NCI-H2107 treated with DMSO at 0.1 percent for 48 hours (cell line): ENCODE data around the gene FBXO41.
"Not testable (repeated sequence)": the region's sequence is repeated elsewhere in the genome, so short reads cannot be mapped to it uniquely, and the experiment has no call there.

ENCODE experiments used
- DNase-seq: peaks from one replicate; lab custom pipeline; 2025; ENCODE audit not compliant: unreplicated experiment; lab: John Stamatoyannopoulos, UW

The FBXO41 gene

DNA sequence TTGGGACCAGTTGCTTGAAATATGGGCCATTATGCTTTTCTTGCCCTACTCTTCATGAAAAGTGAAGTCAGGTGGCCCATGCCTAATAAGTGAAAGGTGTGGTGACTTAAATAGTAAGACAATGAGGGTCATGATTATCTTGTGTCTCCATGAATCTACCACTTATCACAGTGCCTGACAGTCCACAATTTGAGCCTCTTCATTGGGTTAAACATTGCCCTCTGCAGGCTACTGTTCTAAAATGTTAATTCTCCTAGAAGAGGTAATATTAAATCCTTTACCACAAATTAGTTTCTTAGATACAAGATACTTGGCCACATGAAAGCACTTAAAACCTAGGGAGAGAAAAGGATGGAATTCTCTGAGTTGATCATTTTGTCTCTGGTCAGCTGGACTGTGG lies 5.0 kb upstream of the FBXO41 start:
- DNase-seq = no peak

DNA sequence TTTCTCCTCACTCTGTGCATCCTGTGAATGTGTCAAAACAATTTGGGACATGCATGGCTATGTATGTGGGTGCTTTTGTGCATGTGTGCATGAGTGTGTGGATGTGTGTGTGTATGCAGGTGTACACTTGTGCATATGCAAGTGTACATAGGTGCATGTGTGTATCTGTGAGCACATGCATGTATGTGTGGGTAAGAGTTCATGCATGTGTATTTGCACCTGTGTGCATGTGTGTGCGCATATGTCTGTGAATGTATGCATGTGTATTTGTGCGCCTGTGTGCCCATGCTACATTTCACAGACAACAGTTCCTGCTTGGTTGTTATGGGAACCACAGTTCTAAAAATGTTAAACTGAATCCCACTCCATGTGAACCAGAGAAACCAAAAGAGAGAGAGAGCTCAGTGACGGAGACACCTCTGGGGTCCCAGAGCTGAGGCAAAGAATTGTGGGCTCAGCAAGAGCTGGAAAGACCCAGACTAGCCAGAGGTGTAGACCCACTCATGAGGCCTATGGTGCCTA lies 1.9 kb upstream of the FBXO41 start:
- DNase-seq = no peak

DNA sequence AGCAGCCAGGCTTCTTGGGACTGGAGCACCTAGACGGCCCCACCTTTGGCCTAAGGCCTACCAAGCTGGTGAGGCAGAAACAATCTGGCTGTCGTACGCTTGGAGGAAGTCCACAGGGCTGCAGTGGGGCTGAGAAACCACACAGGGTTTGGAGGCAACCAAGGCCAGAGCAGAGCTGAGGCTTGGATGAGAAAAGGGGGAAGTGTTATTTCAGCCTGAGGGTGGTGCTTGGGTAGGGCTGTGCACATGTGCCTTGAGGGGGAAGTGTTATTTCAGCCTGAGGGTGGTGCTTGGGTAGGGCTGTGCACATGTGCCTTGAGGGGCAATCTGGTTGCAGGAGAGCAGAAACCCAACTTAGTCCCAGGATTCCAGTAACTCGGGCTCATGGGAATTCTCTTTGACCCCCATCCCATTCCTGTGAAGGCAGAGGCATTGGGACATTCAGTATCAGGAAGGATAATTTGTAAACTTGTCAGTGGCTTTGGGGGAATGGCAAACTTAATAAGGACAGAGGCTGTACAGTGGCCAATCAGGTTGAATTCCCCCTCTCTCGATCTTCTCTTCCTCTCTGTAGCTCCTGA lies 971 bp upstream of the FBXO41 start:
- no peak for DNase-seq

DNA sequence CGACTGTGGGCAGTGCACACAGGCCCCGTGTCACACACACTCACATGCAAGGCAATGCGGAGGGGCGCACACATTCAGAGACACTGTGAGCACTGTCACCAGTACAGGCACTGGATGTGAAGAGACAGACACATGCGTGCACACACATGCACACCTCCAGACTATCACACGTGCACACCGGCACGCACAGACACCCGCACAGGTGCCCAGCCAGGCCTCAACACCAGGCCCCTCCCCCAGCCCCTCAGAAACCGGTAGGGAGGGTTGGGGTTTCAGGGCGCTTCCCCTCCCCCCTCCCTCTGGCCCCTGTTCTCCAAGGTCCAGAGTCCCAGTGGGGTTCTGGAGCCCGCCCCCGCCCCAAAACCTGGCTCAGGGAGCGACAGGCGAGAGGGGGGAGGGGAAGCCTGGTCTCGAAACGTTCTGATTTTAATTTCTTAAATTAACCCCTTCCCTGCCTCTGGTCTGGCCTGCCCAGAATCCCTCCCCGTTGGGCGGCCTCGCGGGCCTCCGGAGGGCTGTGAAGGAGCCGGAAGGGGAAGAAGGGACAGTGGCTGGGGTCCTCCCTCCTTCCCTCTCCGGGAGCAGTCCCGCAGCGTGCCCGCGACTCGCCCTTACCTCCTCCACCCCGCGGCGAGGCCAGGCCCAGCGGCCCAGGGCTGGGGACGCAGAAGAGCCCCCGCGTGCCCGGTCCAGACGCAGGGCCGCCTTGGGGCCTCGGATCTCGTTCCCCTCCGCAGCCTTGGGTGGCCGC lies 558 bp downstream of the FBXO41 start:
- DNase-seq = no peak

DNA sequence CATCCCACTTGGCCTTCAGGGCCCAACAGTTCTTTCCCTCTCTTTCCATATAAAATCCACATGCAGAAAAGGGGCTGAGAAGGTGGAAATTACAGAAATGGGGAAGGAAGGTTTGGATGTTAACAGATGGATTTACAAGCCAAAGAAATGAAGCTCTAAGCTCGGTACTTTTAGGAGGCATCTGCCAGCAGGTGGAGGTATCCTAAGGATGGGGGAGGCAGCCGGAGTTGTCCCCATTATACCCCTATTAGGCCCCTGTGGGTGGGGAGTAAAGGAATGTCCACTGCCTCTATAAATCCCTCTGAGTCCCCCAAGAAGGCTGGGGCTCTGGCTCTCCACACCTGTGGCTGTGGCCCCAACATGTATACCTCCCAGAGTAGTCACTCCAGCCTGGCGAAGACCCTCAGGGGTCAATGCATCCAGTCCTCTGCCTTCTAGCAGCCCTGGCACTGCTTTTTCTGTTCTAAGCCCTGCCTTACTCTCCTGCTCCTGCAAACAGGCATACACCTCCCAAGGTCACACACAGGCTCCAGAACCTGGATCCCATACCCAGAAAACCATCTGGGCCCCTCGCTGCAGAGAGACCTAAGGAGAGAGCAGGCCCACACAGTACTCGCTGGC lies 1.2 kb downstream of the FBXO41 start:
- DNase-seq = no peak

DNA sequence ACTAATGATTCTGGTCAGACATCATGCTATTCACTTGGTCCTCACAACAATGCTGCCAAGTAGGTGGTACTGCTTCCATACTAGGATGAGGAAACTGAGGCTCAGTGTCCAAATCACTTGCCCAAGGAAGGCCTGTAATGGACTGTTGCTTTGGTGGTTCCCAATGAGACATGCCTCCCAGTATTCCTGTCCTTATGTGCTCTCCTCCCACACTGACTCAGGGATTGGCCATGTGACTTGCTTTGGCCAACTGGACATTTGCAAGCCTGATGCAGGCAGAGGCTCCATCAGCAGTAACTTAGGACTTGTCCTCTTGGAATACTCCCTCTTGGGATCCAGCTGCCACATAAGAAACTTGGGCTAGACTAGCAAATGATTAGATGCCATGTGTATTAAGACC lies 3.0 kb downstream of the FBXO41 start:
- no peak for DNase-seq

DNA sequence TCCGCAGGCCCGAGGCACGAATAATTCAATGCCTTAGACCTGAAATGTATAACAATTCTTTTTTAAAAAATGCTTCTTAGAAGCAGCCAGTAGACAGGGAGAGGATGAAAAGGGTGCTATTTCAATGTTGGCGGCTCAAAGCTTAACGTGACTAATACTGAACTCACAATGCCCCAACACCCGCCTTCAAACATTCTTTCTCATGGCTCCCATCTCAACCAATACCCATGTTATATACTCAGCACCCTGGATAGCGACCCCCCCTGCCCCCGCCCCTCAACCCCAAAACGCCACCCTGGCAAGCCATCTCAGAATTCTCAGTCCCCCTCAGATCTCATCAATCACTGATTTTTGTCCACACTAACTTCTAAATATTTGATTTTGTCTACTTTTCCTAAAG lies 4.4 kb downstream of the FBXO41 start:
- no peak for DNase-seq

DNA sequence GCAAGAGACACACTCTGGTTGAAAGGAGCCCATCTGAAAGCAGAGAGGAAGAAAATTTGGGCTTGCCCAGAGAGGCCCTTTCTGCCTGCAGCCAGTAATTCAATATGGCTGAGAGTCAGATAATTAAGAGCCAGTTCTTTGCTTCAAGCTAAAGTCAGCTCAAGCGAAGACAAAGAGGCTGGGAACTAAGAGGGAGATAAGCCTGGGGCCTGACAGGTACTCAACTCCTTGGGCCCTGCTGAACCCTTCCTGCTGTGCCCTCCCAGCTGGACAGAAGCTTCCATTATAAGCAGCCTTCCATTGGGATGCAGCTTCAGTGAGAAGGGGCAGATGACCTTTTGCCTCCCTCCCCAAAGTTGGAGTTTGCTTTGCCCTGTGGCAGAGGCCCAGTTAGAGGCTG lies 12.0 kb downstream of the FBXO41 start:
- DNase-seq = no peak

DNA sequence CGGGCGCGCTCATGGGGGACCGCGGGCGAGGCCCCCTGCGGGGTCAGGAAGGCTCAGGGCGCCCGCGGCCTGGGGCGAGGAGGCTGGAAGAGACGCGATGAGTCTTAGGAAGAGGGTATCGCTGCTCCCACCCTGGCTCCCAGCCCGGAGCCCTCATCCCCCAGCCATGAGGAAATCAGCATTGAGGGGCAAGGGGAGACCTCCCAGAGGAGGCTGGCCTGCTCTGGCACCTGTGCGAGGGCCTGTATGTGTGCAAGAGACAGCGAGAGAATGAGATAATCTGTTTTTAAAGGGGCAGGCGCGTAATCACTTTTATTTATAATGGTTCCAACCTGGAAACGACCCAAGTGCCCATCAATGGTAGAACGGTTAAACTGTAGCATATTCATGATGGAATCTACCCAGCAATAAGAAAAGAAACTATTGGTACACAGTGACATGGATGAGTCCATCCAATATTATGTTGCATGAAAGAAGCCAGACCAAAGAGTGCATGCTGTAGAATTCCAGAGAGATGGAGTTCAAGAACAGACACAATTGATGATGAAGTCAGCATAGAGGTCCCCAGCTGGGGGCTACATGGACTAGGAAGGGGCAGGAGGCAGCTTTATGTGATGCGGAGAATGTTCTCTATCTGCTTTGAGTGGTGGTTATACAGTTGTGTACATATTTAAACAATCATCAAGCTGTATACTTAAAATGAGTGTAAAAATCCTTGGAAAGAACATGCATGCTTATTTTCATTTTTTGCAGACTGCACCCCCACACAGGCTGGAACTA lies 14.4 kb downstream of the FBXO41 start:
- DNase-seq = no peak

DNA sequence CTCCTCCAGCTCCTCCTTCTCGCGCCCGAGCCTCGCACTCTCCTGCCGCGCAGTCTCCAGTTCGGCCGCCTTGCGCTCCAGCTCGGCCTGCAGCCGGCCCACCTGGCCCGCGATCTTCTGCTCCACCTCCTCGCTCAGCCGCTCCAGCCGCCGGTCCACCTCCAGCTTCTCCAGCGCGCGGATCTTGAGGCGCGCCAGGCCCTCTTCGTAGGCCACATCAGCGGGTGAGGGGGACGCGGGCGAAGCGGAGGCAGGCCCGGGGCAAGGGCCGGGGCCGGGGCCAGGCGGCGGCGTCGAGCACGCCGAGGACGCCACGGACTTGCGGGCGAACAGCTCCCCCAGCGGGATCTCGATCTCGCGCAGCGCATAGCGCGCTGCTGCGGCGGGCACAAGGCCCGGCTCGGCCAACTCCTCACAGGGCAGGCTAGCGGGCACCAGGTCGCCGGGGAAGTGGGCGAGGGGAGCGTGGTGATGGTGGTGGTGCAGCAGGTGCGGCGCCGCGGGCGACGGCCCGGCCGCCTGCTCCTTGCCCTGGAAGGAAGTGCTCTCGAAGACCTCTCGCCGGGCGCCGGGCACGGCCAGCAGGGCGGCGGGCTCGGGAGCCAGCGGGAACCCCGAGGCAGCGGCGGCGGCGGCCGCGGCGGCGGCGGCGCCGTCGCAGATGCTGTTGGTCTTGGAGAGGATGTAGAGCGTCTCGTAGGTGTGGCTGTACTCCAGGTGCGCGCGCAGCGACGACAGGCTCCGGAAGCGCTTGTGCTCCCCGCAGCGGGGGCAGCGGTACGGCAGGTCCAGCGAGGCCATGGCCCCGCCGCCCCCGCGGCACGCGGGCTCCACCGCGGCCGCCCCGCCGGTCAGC lies 15.2 kb downstream of the FBXO41 start:
- peak; percentile 67 for DNase-seq

DNA sequence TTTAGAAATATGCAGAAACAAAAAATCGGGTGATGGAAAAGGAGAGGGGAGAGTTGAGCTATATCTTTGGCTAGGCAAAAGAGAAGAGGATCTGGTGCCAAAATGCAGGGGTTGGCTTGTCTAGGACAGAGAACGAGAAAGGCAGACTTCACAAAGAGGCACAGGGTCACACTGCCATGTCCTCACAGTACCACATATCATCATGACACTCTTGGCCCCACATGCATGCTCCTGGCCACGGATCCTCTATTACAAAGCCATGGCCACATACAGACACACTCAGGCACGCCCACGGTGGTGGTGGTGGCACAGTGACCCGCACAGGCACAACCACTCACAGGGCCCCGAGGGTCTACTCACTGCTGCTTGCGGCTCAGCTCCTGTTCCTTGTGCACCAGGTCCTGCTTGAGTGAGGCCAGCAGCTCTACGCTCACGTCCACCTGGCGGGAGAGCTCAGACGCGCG lies 15.9 kb downstream of the FBXO41 start:
- DNase-seq = no peak

DNA sequence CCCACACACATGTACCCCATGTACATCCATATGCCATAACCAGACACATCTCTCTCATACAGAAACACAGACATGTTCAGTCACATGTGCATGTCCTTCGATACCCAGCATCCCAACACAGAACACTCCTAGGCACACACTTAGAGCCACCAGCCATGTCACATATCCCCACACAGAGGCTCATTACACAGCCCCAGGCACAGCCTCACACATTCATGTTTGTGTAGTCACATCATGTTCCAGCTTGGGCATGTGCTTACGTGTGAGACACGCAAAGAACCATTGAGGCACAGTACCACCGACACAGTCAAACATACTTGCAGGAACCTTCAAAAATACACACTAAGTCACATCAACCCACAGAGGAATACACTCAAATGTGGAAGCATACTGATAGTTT lies 17.3 kb downstream of the FBXO41 start:
- DNase-seq = no peak

DNA sequence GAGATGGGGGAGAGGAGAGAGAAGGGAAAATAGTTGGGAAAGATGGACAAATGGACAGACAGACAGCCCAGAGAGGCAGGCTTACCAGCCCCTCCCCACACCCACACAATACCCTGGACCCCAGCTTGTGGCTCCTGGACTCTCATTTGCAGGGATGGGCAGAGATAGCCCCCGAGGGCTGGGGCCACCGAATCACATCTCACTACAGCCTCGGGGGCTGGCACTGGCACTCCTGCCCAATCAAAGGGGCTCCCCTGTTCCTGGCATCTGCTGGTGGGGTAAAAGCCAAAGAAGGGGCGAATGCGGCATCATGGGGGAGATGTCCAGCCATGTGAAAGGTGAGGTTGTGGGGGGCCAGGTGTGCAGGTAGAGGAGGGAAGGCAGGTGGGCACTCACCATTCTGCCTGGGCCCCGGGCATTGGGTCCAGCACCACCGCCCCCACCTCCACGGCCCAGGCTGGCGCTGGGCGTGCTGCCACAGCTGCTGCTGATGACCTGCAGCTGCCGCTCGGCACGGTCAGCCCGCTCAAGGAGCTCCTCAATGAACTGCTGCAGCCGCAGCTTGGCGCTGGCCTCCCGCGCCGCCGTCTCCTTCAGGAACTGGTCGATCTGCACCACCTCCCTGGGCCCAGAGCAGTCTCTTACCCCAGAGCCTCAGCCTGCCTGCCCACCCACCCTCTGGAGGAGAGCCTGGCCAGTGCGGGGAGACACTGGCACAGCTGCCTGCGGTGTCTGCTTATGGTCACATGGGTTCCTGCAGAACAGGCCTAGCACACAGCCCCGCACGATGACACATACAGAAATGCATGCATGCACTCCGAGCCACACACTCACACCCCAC lies 18.0 kb downstream of the FBXO41 start:
- peak; percentile 13 for DNase-seq

DNA sequence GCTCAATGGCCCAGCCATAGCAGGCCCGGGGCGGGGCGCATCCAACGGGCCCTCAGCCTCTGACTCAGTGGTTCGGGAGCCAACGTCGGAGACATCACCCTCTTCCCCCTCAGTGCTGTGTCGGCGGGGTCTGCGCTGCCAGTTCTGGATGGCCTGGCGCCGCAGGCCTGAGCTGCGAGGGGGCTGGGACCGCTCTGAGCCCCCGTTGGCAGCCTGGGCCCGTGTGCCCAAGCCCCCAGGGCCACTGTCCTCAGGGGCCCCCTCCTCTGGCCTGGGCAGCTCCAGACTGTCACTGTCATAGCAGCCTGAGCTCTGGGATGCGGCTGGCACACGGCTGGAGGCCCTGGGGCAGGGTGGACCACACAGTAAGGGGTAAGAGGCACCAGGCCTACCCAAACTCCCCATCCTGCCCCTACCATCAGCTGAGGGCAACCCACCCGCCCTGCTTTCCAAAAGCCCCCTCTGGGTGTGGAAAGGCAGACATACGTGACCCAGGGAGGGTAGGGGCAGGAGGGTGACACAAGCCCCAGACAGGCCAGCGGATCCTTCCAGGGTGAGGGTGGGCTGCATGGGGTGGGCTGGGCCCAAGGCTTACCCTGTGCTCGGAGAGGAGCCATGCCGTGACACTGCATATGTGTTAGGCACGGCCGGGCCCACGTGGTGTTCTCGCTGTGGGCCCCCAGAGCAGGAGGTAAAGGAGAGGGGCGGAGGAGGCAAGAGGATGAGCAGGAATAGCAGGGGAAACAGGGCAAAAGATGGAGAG lies 18.8 kb downstream of the FBXO41 start:
- DNase-seq = no peak

DNA sequence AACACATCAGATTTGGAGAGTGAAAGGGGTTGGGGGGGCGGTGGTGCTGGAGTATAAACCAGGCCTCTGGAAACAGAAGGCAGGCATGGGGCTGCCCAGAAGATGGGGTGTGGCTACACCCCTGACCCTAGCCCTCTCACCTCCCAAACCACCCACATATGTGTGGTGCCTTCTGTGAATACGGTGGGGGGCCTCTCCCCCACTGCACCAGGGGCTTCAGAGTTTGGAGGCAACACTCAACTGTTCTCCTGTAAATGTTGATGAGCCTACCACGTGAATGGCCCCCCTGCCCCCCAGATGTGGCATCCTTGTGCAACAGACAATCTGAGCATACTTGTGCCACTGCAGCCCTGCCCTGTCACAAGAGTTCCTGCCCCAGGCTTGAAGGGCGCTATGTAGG lies 19.5 kb downstream of the FBXO41 start:
- DNase-seq = no peak

DNA sequence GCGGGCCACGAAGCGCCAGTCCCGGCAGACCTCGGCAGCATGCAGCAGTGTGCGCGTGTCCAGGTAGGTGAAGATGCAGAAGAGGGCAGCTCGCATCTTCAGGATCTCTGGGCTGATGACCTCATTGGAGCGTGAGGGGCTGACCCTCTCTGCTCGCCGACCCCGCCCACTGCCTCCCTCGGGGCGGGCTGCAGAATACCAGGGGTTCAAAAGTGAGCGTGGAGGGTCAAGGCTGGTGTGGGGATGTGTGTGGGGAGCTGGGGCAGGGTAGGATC lies 20.0 kb downstream of the FBXO41 start:
- no peak for DNase-seq

DNA sequence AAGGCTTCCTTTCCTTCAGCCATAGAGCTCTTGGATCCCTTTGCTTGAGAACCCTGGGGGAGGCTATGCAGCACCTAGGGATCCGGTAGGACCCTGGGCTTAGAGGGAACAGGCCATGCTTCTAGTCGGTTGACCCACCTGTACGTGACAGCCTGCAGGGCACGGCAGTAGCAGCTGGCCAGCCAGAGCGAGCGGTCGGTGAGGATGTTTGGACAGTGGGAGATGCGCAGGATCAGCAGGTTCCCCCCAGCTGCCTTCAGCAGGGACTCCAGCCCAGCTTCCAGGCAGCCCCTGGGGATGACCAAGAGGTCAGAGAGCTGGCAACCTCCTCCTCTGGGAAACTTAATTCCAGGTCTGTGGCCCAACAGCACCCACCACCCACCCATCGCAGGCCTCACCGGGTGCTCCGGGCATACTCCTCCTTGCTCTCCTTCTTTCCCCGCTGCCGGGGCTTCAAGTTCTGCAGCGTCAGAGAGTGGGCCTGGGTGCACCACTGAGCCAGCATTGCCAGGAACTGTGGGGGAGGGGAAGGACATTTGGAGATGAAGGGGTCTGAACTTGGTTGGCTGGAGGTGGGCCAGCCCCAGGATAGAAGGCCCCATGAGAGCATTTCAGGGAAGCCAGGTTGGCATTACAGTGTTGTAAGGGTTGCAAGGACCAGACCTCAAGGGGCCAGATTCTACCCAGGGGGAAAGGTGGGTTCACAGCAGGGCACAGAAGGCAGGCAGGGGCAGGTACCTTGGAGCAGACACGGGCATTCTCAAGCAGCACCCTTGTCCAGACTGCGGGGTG lies 20.5 kb downstream of the FBXO41 start:
- no peak for DNase-seq

DNA sequence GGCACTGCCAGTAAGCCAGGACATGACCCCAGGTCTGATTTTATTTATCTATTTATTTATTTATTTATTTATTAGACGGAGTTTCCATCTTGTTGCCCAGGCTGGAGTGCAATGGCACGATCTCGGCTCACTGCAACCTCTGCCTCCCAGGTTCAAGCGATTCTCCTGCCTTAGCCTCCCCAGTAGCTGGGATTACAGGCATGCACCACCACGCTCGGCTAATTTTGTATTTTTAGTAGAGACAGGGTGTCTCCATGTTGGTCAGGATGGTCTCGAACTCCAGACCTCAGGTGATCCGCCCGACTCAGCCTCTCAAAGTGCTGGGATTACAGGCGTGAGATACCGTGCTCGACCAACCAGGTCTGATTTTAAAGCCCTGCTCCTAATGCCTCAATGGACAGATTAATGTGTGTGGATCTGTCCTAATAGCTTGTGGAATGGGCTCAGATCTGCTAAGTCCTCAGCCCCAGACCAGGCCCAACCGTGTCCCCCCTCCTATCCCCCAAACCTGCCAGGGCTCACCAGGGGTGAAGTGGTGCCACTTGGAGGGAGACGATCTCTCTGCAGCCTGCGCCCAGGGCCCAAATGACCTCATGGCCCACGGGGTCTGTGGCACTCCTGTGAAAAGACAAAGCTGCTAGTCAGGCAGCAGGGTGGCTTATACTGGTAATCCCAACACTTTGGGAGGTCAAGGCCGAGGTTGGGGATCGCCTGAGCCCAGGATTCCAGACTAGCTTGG lies 21.4 kb downstream of the FBXO41 start:
- DNase-seq = not testable (repeated sequence)
